Measurements from ENCODE around the gene ANKS6.

Gene ANKS6

DNA sequence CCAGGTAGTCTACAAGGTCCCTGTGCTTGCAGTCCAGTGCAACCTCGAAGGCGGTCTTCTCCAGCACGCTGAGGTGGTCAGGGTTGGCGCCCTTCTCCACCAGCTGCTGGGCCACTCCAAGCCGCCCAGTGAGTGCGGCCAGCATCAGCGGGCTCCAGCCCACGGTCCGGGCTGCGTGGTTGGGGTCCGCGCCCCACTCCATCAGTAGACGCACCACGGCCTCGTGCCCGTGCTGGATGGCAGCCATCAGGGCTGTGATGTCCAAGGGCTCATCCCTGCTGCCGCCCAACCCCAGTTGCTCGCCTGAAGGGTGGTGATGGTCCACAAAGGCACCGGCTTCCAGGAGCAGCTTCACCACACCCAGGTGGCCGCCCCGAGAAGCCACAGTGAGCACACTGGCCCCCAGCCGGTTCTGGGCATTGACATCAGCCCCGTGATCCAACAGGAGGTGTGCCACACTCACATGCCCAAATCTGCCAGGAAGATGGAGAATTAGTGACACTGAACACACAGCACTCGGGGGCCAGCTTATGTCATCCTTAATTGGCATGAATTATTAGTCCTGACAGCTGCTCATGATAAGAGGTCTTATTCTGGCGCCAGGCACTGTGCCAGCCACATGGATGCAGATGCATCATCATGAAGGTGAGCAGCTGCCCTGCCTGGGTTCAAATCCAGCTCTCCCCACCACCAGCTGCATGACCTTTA, 6.1 kb downstream of the ANKS6 start:
- DNase-seq, result no peak

DNA sequence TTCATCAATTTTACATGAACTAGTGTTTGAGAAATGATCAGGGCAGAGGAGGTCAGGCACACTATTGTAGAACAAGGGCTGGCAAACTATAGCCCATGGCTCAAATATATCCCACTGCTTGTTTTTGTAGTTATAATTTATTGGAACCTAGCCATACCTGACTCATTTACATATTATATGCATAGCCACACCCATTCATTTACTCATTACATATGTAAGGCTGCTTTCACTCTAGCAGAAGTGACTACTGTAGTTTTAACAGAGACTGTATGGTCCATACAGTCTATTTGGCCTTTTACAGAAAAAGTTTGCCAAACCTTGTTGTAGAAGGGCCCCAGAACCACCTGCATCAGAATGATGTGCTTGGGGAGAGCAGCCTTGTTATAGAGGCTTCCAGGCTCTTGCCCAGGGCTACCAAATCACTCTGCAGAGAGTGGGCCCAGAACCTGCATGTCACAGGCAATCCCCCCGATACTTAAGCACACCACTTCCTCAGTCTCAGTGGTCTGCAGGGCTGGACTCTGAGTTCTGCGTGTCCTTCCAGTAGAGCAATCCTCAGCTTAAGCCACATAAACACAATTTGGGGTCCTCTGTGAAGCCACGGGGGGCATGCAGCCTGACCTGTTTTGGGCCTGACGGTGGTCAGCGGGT, 6.7 kb downstream of the ANKS6 start:
- no peak for DNase-seq

GRCh38 chr9:98787766-98788335, 8.5 kb downstream of the ANKS6 start:
- DNase-seq, result no peak

DNA sequence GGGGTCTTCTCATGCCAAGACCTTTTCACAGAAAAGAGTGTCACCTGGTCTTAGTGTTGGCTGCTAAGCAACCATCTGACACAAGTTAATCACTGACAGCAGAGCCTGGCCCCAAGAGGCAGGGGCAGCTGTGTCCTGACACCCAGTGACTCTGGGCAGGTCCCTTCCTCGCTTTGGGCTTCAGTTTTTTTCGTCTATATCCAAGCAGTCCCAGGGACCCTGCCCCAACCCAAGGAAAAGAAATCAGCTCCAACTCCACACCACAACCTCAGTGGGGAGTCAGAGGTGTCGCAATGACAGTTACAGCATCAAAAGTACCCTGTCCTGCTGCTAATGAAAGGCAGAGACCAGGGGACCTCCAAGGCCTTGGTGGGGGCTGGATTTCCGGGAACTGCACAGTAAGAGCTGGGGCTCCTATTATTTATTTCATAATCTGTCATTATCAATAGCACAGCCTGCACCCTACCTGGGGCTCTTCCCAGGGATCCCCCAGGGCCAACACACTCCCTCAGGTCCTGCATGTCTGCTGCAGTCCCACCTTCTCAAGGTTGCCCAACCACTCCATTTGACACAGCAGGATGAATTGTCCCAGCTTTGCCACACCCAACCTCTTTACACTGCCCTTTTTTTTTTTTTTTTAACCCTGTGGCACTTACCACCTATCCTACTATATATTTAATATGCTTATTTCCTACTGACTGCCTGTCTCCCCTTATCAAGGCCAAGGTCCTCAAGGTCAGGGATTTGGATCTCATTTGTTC, 9.4 kb downstream of the ANKS6 start:
- DNase-seq, result no peak

DNA sequence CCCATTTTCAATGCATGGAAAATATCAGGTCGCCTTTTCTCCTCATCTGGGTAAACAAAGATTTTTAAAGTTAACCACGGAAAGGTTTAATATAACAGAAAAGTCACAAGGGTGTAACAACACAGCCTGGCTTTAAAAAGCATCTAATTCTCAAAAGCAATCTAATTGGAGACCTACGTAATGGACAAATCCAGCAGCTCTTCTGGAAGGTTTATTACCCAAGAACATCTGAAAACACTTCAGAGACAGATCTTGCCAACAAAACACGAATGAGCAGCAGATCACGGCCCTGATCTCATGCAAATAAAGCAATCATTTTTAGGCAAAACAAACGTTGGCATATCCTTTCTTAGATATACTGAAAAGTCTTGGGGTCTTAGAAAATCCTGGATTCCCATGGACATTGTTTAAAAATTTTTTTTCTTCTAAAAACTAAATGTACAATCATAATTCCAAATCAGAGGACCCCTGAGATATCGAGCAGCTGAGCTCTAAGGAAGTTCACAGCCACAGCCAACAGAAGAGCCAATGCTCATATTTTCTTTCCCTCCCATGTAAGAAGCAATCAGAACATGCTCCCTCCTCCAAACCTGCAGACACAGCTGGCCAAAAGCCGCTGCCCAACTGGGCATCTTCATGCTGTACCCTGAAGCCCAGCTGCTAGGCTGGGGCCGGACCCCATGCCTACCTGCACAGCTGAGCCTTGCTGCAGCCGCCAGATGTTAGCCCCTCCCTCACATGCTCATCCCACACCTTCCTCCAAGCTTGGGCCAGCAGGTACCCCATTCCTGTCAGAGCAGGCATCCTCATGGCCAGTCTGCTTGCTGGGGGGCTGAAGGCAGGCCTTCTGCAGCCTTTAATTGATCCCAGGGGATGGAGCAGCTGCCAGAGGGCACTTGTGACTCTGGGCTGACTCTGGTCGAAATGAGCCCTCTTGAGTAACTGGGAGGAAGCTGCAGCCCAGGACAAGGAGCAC, 11.2 kb downstream of the ANKS6 start:
- no peak for DNase-seq

- DNase-seq, result no peak
Observed at GRCh38 chr9:98783518-98784226, 12.7 kb downstream of the ANKS6 start.

DNA sequence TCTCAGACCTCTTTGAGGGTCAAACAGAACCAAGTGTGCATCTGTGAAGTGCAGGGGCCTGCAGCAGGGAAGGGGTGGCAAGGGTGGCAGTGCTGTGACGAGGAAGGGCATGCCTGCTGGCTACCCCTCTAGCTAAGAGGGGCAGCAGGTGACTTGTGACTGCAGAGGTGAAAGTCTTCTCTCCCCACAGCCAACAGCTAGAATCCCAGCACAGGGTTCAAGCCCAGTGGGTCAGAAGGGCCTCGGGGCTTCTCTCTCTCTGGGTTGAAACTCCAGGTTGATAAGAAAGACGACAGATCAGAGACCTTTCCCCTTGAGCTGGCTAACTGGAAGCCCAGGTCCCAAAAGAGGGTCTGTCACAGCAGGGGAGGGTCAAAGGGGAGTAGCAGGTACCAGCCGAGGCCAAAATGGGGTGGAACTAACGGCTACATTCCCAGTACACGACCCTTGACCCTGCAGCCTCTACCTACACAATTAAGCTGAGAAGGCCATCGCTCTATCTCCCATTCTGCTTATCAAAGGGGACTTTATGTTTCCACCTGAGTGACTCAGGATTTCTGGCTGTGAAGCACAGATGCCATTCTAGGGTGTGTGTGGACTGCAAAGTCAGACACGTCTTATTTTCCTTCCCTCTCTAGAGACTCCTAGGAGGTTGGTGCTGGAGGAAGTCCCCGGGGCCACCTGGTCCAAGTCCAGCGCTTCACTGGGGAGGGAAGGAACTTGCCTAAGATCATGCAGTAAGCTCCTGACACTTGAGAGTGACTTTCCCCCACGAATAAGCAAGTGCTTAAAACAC, 14.6 kb downstream of the ANKS6 start:
- no peak for DNase-seq

GRCh38 chr9:98780059-98780749, 16.2 kb downstream of the ANKS6 start:
- no peak for DNase-seq

DNA sequence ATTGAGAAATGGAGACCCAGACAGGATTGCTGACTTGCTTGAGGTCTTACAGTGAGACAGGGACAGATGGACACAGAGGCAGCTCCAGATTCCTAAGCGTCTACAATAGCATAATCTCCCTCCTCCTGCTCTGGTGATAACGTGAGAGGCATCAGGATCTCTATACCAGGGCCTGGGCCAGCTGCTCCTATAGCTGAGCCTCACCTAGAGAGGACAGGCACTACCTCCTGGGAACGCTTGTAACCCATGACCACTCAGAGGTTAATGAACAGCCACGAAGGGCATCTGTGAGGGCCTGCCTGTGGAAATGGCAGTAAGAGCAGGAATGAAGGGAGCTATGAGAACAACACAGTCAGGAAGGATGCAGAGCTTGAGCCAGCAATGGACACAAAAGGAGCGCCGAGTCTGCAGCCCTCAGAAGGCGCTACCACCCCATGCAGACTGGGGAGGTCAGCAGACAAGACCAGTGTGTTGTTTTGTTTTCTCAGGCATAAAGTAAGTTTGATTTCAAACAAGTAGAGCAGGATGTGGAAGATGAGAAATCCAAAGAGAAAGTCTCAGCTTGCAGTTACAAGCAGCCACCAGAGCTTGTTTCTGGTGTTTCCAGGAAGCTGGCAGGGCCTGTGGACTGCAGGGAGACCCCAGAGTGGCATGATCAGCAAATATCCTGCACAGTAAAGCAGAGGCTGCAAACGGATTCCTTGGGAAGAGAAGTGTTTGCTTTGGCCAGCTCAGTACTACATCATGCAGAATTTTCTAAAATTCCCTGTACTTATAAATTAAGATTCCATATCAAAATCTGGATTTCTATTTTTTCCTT, 17.4 kb downstream of the ANKS6 start:
- DNase-seq, result no peak

DNA sequence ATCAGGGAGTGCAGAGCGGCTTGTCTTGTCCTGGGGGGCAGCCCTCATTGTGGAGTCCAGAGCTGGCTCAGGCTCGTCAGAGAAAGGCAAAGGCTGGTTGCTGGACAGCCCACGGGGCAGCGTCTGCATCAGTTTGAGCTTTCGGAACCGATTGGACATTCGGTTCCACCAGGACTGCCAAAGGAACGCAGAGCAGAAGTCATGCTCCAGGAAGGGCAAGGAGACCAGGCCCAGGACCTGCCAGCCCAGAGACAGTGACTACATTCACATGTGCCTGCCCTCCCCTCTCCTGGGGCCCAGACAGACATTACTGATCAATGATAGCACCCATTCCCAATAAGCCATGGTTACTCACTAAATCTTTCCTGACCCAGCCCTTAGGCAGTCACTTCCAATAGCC, 18.1 kb downstream of the ANKS6 start:
- no peak for DNase-seq

DNA sequence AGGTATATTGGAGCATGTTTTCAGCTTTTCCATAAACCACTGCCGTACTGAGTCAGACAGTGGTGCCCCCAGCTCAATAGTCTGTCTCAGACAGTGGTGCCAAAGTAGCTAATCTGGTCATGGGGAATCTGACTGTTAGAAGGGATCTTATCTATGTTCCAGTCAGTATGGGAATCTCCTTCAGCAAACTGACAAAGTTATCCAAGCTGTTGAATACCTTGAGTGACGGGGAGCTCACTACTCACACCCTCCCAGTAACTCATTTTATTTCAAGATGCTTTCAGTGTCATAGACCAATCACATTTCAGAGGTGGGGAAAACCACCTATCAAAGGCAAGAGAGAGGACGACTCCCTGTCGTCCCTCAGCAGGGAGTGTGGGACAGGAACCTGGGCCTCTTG, 18.7 kb downstream of the ANKS6 start:
- DNase-seq, result no peak

DNA sequence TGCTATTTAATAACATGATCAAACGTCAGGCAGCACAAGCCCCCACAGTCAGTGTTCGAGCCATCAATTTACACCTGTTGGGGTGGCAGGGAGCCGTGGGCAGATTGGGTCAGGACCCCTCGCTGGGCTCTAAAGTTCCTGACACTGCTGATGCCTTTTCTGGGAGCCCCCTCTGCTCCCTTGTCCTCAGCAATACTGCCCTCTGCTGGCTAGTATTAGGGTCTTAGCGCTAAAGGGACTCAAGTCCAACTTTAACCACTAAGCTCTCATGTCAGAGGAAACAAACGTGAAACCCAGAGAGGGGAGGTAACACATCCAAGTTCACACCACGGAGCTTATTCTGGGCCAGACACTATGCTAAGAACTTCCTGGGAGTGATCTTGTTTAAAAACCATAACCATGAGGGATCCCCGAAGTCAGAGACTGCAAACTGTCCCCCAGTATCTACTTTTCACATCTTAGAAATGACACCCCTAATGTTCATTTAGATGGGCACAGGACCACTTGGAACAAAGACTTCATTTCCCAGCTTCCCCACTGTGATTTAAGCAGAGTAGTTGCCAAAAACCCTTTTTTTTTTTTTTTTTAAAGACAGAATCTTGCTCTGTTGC, 20.4 kb downstream of the ANKS6 start:
- peak; percentile 31 to 50 for DNase-seq

- peak; percentile 13 to 19 for DNase-seq
Observed at GRCh38 chr9:98774746-98775145, 21.6 kb downstream of the ANKS6 start.

GRCh38 chr9:98773721-98774120, 22.6 kb downstream of the ANKS6 start:
- no peak for DNase-seq

GRCh38 chr9:98772364-98773155, 23.8 kb downstream of the ANKS6 start:
- DNase-seq, result no peak

- no peak for DNase-seq
Observed at GRCh38 chr9:98771209-98771874, 25.0 kb downstream of the ANKS6 start.

- no peak for DNase-seq
Observed at GRCh38 chr9:98770717-98771116, 25.6 kb downstream of the ANKS6 start.

Measured in CD4-positive, alpha-beta T cell treated with Interleukin-1 beta for 1 hour (primary cell).